DND-41 (cell line): ENCODE data around the gene PITPNM1.

Source experiments
- EZH2 ChIP-seq: IDR thresholded peaks from 3 replicates; pipeline ENCODE4 v1.6.1; 2012; ENCODE audit warnings: borderline replicate concordance, low read depth, mild to moderate bottlenecking, moderate library complexity, low read length, inconsistent platforms; ENCODE audit not compliant: severe bottlenecking
- TF ChIP-seq, protein P1 (sequence below): IDR thresholded peaks from 2 replicates; pipeline ENCODE4 v1.5.1; 2012; ENCODE audit warnings: borderline replicate concordance, low read length, moderate library complexity, mild to moderate bottlenecking; ENCODE audit not compliant: poor library complexity, severe bottlenecking; ENCODE audit errors: extremely low read depth

DNA sequence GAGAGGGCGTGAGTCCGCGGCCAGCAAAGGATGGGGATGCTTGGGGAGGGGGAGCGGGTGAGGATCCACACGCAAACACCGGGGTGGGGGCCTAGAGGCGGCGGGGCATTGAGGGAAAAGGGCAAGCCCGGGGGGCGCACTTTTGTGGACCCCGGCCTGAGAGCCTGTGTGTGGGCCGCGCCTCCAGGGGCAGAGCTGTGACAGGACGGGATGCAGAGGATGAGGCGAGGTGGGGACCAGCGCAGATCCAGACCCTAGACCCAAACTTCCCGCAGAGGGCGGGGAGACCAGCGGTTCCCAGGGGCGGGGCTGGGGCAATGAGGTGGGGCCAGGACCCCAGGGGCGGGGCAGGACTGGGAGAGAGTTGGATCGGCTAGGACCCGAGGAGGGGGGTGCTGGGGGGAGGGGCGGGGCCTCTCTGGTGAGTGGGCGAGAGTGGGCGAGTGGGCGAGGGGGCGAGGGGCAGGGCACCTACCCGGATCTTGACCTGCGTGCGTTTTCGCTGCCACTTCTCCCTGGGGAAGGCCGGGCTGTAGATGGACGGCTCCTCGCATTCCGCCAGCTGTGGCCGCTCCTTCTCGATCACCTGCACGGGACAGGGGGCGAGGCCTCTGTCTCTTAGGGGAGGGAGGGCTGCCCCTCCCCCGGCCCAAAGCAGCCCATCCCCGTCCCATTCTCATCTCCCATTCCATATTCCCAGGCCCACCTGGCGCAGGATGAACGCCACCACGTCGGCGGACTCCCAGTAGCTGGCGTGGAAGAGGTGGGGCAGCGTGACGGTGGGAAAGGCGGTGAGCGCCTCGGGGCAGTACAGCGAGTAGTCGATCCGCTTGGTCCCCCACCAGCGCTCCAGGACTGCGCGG, 10.6 kb downstream of the PITPNM1 start:
- TF ChIP-seq, protein P1, sequence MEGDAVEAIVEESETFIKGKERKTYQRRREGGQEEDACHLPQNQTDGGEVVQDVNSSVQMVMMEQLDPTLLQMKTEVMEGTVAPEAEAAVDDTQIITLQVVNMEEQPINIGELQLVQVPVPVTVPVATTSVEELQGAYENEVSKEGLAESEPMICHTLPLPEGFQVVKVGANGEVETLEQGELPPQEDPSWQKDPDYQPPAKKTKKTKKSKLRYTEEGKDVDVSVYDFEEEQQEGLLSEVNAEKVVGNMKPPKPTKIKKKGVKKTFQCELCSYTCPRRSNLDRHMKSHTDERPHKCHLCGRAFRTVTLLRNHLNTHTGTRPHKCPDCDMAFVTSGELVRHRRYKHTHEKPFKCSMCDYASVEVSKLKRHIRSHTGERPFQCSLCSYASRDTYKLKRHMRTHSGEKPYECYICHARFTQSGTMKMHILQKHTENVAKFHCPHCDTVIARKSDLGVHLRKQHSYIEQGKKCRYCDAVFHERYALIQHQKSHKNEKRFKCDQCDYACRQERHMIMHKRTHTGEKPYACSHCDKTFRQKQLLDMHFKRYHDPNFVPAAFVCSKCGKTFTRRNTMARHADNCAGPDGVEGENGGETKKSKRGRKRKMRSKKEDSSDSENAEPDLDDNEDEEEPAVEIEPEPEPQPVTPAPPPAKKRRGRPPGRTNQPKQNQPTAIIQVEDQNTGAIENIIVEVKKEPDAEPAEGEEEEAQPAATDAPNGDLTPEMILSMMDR, result no peak
- TF ChIP-seq EZH2, result no peak
